ENCODE measurements around the gene PPOX.

Gene PPOX

DNA sequence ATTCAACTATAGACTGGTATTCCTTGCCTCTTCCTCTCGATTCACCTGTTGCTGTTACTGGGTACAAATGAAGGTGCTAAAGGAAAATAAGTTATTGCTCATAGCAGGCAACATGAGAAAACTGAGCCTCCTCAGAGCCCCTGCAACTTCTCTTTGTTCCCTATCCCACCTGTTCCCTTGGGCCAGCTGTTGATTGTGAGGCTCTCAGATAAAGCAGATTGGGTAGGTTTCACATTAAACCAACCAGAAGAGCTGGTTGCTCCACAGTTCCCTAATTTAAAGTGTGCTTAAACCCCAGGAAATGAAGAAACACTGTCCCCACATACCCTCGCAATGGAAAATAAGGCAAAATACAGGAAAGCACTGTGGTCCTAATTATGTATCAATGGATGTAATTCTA, 38.6 kb upstream of the PPOX start:
- Histone ChIP-seq H3K36me3 (ENCODE audit: control insufficient read depth, low read length) (peaks cover 69% of the 10 kb centered on the region), H3K27me3 (ENCODE audit: control insufficient read depth, low read length) (no peaks in the 10 kb centered on the region), H3K9me2 (replicated peaks; ENCODE audit: control insufficient read depth, low read length) (no peaks in the 10 kb centered on the region), H3K9me3 (ENCODE audit: control insufficient read depth, insufficient read depth, low read length) (no peaks in the 10 kb centered on the region), H3K79me2 (ENCODE audit: control insufficient read depth, low read length) (peaks cover 38% of the 10 kb centered on the region), H3K4me2 (ENCODE audit: low read length) (no peak overlapping the region), H3K27ac (ENCODE audit: low read depth, low read length) (no peak overlapping the region), H3K4me3 (ENCODE audit: low read length) (no peak overlapping the region), H4K20me1 (ENCODE audit: control insufficient read depth, insufficient read depth, low read depth, low read length) (no peaks in the 10 kb centered on the region), H3K4me1 (ENCODE audit: control insufficient read depth, low read length) (peaks cover 14% of the 10 kb centered on the region), H3F3A (ENCODE audit: control insufficient read depth, insufficient read depth) (peaks cover 1% of the 10 kb centered on the region; the same call in 1 of the 2 replicates)
- TF ChIP-seq, protein P1, sequence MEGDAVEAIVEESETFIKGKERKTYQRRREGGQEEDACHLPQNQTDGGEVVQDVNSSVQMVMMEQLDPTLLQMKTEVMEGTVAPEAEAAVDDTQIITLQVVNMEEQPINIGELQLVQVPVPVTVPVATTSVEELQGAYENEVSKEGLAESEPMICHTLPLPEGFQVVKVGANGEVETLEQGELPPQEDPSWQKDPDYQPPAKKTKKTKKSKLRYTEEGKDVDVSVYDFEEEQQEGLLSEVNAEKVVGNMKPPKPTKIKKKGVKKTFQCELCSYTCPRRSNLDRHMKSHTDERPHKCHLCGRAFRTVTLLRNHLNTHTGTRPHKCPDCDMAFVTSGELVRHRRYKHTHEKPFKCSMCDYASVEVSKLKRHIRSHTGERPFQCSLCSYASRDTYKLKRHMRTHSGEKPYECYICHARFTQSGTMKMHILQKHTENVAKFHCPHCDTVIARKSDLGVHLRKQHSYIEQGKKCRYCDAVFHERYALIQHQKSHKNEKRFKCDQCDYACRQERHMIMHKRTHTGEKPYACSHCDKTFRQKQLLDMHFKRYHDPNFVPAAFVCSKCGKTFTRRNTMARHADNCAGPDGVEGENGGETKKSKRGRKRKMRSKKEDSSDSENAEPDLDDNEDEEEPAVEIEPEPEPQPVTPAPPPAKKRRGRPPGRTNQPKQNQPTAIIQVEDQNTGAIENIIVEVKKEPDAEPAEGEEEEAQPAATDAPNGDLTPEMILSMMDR (IDR thresholded peaks at IDR 0.05; ENCODE audit: low read depth, low read length, poor library complexity, severe bottlenecking) = no peak
- TF ChIP-seq EZH2phosphoT487 (IDR thresholded peaks at IDR 0.05; ENCODE audit: borderline replicate concordance, low read length) = no peak

DNA sequence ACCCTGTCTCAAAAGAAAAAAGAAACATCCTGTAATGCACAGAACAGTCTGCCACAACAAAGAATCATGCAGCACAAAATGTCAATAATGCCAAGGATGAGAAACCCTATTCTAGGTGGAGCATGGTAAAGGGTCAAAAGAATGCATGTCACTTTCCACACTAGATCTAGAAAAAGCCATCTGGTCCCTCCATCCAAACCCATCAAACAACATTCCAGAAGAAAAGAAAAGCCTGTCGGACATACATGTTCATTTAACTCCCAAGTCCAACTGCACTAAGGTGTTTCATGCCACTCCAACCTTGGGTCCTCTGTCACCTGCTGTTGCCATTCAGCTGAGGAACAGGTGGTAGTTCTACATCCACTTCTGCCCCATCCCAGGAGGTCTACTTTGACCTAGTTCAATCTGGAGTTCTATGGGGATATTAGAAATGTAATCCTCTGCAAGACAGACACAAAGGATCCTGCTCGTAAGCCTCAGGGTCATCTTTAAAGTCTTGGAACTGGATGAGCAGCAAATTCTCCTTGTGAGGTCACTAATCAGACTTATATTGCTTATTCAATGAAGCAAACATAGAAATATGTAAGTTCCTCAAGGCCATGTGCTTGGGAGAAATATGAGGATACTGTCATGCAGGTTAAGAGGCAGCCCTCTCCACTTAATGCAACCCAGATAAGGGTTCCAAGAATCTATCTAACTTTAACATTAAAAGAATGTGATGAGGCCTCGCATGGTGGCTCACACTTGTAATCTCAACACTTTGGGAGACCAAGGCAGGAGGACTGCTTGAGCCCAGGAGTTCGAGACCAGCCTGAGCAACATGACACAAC, 37.4 kb upstream of the PPOX start:
- Histone ChIP-seq H3K79me2 (ENCODE audit: control insufficient read depth, low read length) (peaks cover 49% of the 10 kb centered on the region), H3K9me2 (replicated peaks; ENCODE audit: control insufficient read depth, low read length) (no peaks in the 10 kb centered on the region), H3K4me2 (ENCODE audit: low read length) (no peak overlapping the region), H3K9me3 (ENCODE audit: control insufficient read depth, insufficient read depth, low read length) (no peaks in the 10 kb centered on the region), H3K4me3 (ENCODE audit: low read length) (no peak overlapping the region), H3K27ac (ENCODE audit: low read depth, low read length) (no peak overlapping the region), H3K36me3 (ENCODE audit: control insufficient read depth, low read length) (peaks cover 64% of the 10 kb centered on the region), H3F3A (ENCODE audit: control insufficient read depth, insufficient read depth) (no peaks in the 10 kb centered on the region; the same call in 1 of the 2 replicates), H4K20me1 (ENCODE audit: control insufficient read depth, insufficient read depth, low read depth, low read length) (no peaks in the 10 kb centered on the region), H3K4me1 (ENCODE audit: control insufficient read depth, low read length) (peaks cover 19% of the 10 kb centered on the region), H3K27me3 (ENCODE audit: control insufficient read depth, low read length) (no peaks in the 10 kb centered on the region)
- TF ChIP-seq, protein P1 (IDR thresholded peaks at IDR 0.05; ENCODE audit: low read depth, low read length, poor library complexity, severe bottlenecking) = no peak
- TF ChIP-seq EZH2phosphoT487 (IDR thresholded peaks at IDR 0.05; ENCODE audit: borderline replicate concordance, low read length) = no peak

DNA sequence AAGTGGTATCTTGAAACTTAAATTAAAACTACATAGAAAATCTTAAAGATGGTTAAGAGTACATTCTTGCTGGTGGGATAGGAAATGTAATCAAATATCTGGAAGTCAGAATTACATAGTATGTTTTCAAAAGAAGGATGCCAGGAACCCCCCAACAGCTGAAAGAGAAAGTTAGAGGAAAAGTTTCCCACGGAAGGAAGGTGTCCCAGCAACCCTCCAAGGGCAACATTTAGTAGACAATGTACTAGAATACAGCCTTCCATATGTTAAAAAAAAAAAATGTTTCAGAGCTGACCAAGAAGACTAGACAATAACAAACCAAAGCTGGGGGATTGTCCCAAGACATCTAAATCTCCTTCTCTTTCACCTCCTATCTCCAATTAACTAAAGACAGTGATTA, 36.0 kb upstream of the PPOX start:
- Histone ChIP-seq H3K27ac (ENCODE audit: low read depth, low read length) (no peak overlapping the region), H3K9me2 (replicated peaks; ENCODE audit: control insufficient read depth, low read length) (no peaks in the 10 kb centered on the region), H4K20me1 (ENCODE audit: control insufficient read depth, insufficient read depth, low read depth, low read length) (no peaks in the 10 kb centered on the region), H3K4me2 (ENCODE audit: low read length) (0 out of 2 replicates have a peak overlapping the region, but pooled peaks have one; percentile 78), H3K27me3 (ENCODE audit: control insufficient read depth, low read length) (no peaks in the 10 kb centered on the region), H3K4me1 (ENCODE audit: control insufficient read depth, low read length) (peaks cover 23% of the 10 kb centered on the region), H3K79me2 (ENCODE audit: control insufficient read depth, low read length) (peaks cover 63% of the 10 kb centered on the region), H3K9me3 (ENCODE audit: control insufficient read depth, insufficient read depth, low read length) (no peaks in the 10 kb centered on the region), H3K4me3 (ENCODE audit: low read length) (no peak overlapping the region), H3K36me3 (ENCODE audit: control insufficient read depth, low read length) (peaks cover 53% of the 10 kb centered on the region), H3F3A (ENCODE audit: control insufficient read depth, insufficient read depth) (no peaks in the 10 kb centered on the region; the same call in 1 of the 2 replicates)
- no peak for TF ChIP-seq EZH2phosphoT487 (IDR thresholded peaks at IDR 0.05; ENCODE audit: borderline replicate concordance, low read length)
- TF ChIP-seq, protein P1 (IDR thresholded peaks at IDR 0.05; ENCODE audit: low read depth, low read length, poor library complexity, severe bottlenecking) = no peak

Measured in DOHH2 (cell line).